Body of pancreas (tissue), 4 donors: ENCODE results near the gene D2HGDH.

Experiments used
- CTCF ChIP-seq, 7 experiments: fragments of 450-650 bp in 4 of 7; fragments of 200-600 bp in 3 of 7; sonication (generic) in 3 of 7; IDR thresholded peaks; one replicate each; pipeline ENCODE4 v1.5.1; 2016 to 2019; ENCODE audit warnings: antibody characterized with exemption in 7 of 7
- POLR2A ChIP-seq, 3 donors: fragments of 450-650 bp; IDR thresholded peaks; one replicate each; pipeline ENCODE4 v1.6.1; 2016; ENCODE audit warnings: antibody characterized with exemption in 3 of 3, mild to moderate bottlenecking in 2 of 3

GRCh38 chr2:241774419-241775222, 40.2 kb downstream of the D2HGDH start:
- TF ChIP-seq CTCF (IDR thresholded peaks at IDR 0.05) (no peak), POLR2A (IDR thresholded peaks at IDR 0.05) (no peak)
